AG04449 (cell line): Measurements from ENCODE around the gene PLPPR4.

Experiments
- CTCF ChIA-PET: fragments of 350-600 bp; formaldehyde crosslinking; extraction: SDS; loops from one replicate; lab custom pipeline; 2021; ENCODE audit warnings: antibody characterized with exemption; lab: Yijun Ruan, JAX
- POLR2A ChIA-PET: fragments of 400-600, 350-600 bp; formaldehyde crosslinking; extraction: SDS; loops from one replicate; lab custom pipeline; 2020; ENCODE audit warnings: antibody characterized with exemption, inconsistent platforms; lab: Yijun Ruan, JAX
- DNase-seq: peaks from one replicate; pipeline ENCODE4 v3.0.0-alpha.2; 2010; ENCODE audit warnings: low read depth, low spot score
- H3K4me3 ChIP-seq: 2 replicates; pipeline ENCODE4 v1.5.1; 2011; ENCODE audit warnings: low read depth, mild to moderate bottlenecking, control low read depth, low read length
- TF ChIP-seq, protein P1 (sequence below): IDR thresholded peaks from one replicate; pipeline ENCODE4 v1.5.1; 2011; ENCODE audit warnings: mild to moderate bottlenecking, moderate library complexity, low read length, control low read depth, inconsistent platforms; ENCODE audit not compliant: insufficient read depth; ENCODE audit errors: missing control alignments

Gene PLPPR4

DNA sequence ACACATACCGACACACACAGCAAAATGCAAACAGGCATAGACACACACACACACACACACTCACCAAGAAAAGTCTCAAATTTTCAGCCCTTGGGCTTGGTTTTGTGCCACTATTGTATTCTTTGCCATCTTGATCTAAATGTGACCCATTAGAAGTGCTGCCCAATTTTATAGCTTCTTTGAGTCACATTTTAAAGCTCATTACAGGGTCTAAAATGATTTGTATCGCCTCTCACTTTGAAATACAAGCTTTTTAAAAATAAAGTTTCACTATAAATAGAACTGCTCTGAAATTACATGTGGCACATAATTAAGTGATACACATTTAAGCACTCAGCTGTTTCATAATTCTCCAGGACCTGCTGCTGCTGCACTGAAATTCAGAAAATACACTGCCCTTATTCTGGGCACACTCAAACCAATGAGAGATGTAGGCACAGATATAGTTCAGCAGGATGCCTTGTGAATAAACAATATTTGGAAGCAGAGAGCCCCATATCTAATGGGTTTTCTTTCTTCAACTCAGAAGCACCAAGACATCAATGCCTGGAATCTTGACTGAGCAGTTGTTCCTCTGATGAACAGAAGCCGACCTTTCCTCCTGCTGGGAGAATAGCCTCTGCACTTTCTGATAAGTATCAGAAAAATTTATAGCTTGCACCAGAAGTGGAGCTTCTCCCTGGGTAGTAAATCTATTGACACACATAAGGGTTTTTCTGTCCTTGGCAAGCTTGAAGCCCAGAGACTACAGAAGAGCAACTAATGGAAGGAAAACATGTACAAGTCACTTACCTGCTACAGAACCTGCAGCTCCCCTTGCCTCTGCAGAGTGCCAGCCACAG lies 37.0 kb upstream of the PLPPR4 start:
- POLR2A ChIA-PET = no interaction called here
- CTCF ChIA-PET = no interaction called here
- TF ChIP-seq, protein P1, sequence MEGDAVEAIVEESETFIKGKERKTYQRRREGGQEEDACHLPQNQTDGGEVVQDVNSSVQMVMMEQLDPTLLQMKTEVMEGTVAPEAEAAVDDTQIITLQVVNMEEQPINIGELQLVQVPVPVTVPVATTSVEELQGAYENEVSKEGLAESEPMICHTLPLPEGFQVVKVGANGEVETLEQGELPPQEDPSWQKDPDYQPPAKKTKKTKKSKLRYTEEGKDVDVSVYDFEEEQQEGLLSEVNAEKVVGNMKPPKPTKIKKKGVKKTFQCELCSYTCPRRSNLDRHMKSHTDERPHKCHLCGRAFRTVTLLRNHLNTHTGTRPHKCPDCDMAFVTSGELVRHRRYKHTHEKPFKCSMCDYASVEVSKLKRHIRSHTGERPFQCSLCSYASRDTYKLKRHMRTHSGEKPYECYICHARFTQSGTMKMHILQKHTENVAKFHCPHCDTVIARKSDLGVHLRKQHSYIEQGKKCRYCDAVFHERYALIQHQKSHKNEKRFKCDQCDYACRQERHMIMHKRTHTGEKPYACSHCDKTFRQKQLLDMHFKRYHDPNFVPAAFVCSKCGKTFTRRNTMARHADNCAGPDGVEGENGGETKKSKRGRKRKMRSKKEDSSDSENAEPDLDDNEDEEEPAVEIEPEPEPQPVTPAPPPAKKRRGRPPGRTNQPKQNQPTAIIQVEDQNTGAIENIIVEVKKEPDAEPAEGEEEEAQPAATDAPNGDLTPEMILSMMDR = no peak

GRCh38 chr1:99228153-99228552 lies 36.1 kb upstream of the PLPPR4 start:
- DNase-seq = no peak
- no peak overlapping the region for H3K4me3 ChIP-seq
- TF ChIP-seq, protein P1 = no peak
- CTCF ChIA-PET = no interaction called here
- POLR2A ChIA-PET = no interaction called here

More for the DNA sequence above, 37.0 kb upstream of the PLPPR4 start:
- H3K4me3 ChIP-seq = no peak overlapping the region
- no peak for DNase-seq

- CTCF ChIA-PET = no interaction called here
- POLR2A ChIA-PET = no interaction called here
- H3K4me3 ChIP-seq = no peak overlapping the region
- DNase-seq = no peak
- TF ChIP-seq, protein P1 = no peak
These were observed 35.2 kb upstream of the PLPPR4 start for GRCh38 chr1:99229122-99229521.

DNA sequence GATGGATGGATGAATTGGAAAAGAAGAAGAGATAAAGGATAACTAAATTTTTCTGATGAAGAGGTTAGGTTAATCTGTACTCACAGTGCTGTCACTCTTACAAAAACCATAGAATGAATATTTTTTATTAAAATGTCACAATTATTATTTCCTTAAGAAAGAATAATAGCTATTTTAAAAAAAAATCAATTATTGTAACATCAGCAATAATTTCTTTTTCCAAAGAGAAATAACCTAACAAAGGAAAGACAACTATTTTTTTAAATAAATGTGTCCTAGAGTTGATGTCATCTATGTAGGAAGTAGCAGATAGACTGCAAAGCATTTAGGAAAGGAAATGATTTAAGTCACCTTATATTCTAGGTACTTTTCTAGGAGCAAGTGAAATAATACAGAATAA lies 33.6 kb upstream of the PLPPR4 start:
- ChIA-PET POLR2A (no interaction called here), CTCF (interaction anchor here (0.6 kb wide), 1 partner anchor 20 kb away, joined by 3 read pairs; no protein-coding TSS in a partner anchor)
- no peak overlapping the region for H3K4me3 ChIP-seq
- TF ChIP-seq, protein P1 = no peak
- DNase-seq = no peak

DNA sequence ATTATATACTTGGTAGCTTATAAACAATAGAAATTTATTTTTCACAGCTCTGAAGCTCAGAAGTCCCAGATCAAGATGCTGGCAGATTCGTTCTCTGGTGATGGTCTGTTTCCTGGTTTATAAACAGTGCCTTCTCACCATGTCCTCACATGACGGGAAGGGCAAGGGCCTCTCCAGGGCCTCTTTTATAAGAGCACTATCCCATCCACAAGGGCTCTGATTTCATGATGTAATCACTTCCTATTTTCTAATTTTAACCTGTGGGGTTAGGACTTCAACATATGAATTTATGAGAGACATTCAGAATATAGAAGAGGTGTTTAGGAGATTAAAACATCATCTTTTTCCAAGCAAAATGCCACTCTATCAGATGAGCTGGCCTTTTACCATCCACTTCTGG lies 32.1 kb upstream of the PLPPR4 start:
- DNase-seq = no peak
- ChIA-PET CTCF (interaction anchor here (0.9 kb wide), 1 partner anchor 11 kb away, joined by 3 read pairs; no protein-coding TSS in a partner anchor), POLR2A (no interaction called here)
- TF ChIP-seq, protein P1 = no peak
- no peak overlapping the region for H3K4me3 ChIP-seq

GRCh38 chr1:99233446-99233845 lies 30.8 kb upstream of the PLPPR4 start:
- POLR2A ChIA-PET = no interaction called here
- CTCF ChIA-PET = no interaction called here
- DNase-seq = no peak
- H3K4me3 ChIP-seq = no peak overlapping the region
- TF ChIP-seq, protein P1 = no peak
